ENCODE measurements around the gene PLIN1. TPM values are rescaled to one million over a fixed set of nuclear protein-coding genes. Genes with fewer than 3 reads are reported as not detected.
A peak's percentile ranks its signal among the peaks of the same experiment; 100 is the strongest.

The PLIN1 gene
- total and polyA plus RNA-seq, 2 donors (not counting 1 experiment from before 2014, with no cell fraction given), result 0.02 to 0.50 TPM

- Histone ChIP-seq H3K4me2 (ENCODE audit: extremely low read depth, insufficient read depth, low read length) (no peak overlapping the region), H3K9ac (ENCODE audit: insufficient read depth, low read length) (no peak overlapping the region), H3K79me2 (ENCODE audit: control insufficient read depth, insufficient read depth, low read length) (peaks cover 3% of the 10 kb centered on the region), H3K27ac (ENCODE audit: insufficient read depth, low read length) (no peak overlapping the region), H3K27me3 (ENCODE audit: control insufficient read depth, insufficient read depth, low read length) (no peaks in the 10 kb centered on the region), H3K4me3 (replicated peaks in 1 of 4; ENCODE audit: control extremely low read depth in 1 of 4, insufficient read depth in 1 of 4, low read depth in 3 of 4, low read length in 4 of 4) (no peak overlapping the region), H4K20me1 (ENCODE audit: control insufficient read depth, extremely low read depth, insufficient read depth, low read length) (no peaks in the 10 kb centered on the region), H2AFZ (ENCODE audit: low read length) (no peak overlapping the region), H3K36me3 (ENCODE audit: control insufficient read depth, insufficient read depth, low read length) (no peaks in the 10 kb centered on the region), H3K9me3 (ENCODE audit: control insufficient read depth, insufficient read depth, low read depth, low read length) (no peaks in the 10 kb centered on the region), H3K4me1 (ENCODE audit: control insufficient read depth, extremely low read depth, insufficient read depth, low read length) (peaks cover 16% of the 10 kb centered on the region)
- DNase-seq (ENCODE audit: low read depth in 2 of 2), result no peak
- TF ChIP-seq CTCF (conservative IDR thresholded peaks at IDR 0.05 in 1 of 2, IDR thresholded peaks at IDR 0.05 in 1 of 2; ENCODE audit: low read depth in 1 of 2, low read length in 2 of 2) (no peak), EZH2 (IDR thresholded peaks at IDR 0.05; ENCODE audit: low read length, missing control alignments) (no peak)
These were observed 19.9 kb downstream of the PLIN1 start for GRCh38 chr15:89659295-89659694.

- no peaks in the 10 kb centered on the region for H4K20me1 ChIP-seq (ENCODE audit: control insufficient read depth, extremely low read depth, insufficient read depth, low read length)
- DNase-seq (ENCODE audit: low read depth in 2 of 2), result no peak
- H3K27ac ChIP-seq (ENCODE audit: insufficient read depth, low read length), result no peak overlapping the region
- TF ChIP-seq EZH2 (IDR thresholded peaks at IDR 0.05; ENCODE audit: low read length, missing control alignments), result no peak
- no peak for TF ChIP-seq CTCF (conservative IDR thresholded peaks at IDR 0.05 in 1 of 2, IDR thresholded peaks at IDR 0.05 in 1 of 2; ENCODE audit: low read depth in 1 of 2, low read length in 2 of 2)
- no peak overlapping the region for H3K4me3 ChIP-seq (replicated peaks in 1 of 4; ENCODE audit: control extremely low read depth in 1 of 4, insufficient read depth in 1 of 4, low read depth in 3 of 4, low read length in 4 of 4)
- H3K9ac ChIP-seq (ENCODE audit: insufficient read depth, low read length), result no peak overlapping the region
- no peak overlapping the region for H2AFZ ChIP-seq (ENCODE audit: low read length)
- peaks cover 8% of the 10 kb centered on the region for H3K79me2 ChIP-seq (ENCODE audit: control insufficient read depth, insufficient read depth, low read length)
- no peaks in the 10 kb centered on the region for H3K36me3 ChIP-seq (ENCODE audit: control insufficient read depth, insufficient read depth, low read length)
- peaks cover 12% of the 10 kb centered on the region for H3K4me1 ChIP-seq (ENCODE audit: control insufficient read depth, extremely low read depth, insufficient read depth, low read length)
- H3K27me3 ChIP-seq (ENCODE audit: control insufficient read depth, insufficient read depth, low read length), result no peaks in the 10 kb centered on the region
- no peaks in the 10 kb centered on the region for H3K9me3 ChIP-seq (ENCODE audit: control insufficient read depth, insufficient read depth, low read depth, low read length)
- no peak overlapping the region for H3K4me2 ChIP-seq (ENCODE audit: extremely low read depth, insufficient read depth, low read length)
These were observed 21.4 kb downstream of the PLIN1 start for GRCh38 chr15:89657686-89658200.

- Histone ChIP-seq H3K4me3 (replicated peaks in 1 of 4; ENCODE audit: control extremely low read depth in 1 of 4, insufficient read depth in 1 of 4, low read depth in 3 of 4, low read length in 4 of 4) (no peak overlapping the region), H3K27ac (ENCODE audit: insufficient read depth, low read length) (no peak overlapping the region), H3K4me2 (ENCODE audit: extremely low read depth, insufficient read depth, low read length) (no peak overlapping the region), H2AFZ (ENCODE audit: low read length) (peak overlapping the region; percentile 5), H3K9me3 (ENCODE audit: control insufficient read depth, insufficient read depth, low read depth, low read length) (no peaks in the 10 kb centered on the region), H3K9ac (ENCODE audit: insufficient read depth, low read length) (no peak overlapping the region), H4K20me1 (ENCODE audit: control insufficient read depth, extremely low read depth, insufficient read depth, low read length) (no peaks in the 10 kb centered on the region), H3K79me2 (ENCODE audit: control insufficient read depth, insufficient read depth, low read length) (peaks cover 8% of the 10 kb centered on the region), H3K36me3 (ENCODE audit: control insufficient read depth, insufficient read depth, low read length) (peaks cover 3% of the 10 kb centered on the region), H3K27me3 (ENCODE audit: control insufficient read depth, insufficient read depth, low read length) (no peaks in the 10 kb centered on the region), H3K4me1 (ENCODE audit: control insufficient read depth, extremely low read depth, insufficient read depth, low read length) (peaks cover 5% of the 10 kb centered on the region)
- no peak for TF ChIP-seq EZH2 (IDR thresholded peaks at IDR 0.05; ENCODE audit: low read length, missing control alignments)
- no peak for TF ChIP-seq CTCF (conservative IDR thresholded peaks at IDR 0.05 in 1 of 2, IDR thresholded peaks at IDR 0.05 in 1 of 2; ENCODE audit: low read depth in 1 of 2, low read length in 2 of 2)
- DNase-seq (ENCODE audit: low read depth in 2 of 2), result peak in 1 of 2 donors; percentile 41
These were observed 22.9 kb downstream of the PLIN1 start for GRCh38 chr15:89656116-89656815.
